ENCODE results near the gene DENND6A. TPM values are rescaled to one million over a fixed set of nuclear protein-coding genes. Genes with fewer than 3 reads are reported as not detected.

Gene DENND6A
- total RNA-seq, 2 experiments from 2014 or later = 25.5 to 34.6 TPM

DNA sequence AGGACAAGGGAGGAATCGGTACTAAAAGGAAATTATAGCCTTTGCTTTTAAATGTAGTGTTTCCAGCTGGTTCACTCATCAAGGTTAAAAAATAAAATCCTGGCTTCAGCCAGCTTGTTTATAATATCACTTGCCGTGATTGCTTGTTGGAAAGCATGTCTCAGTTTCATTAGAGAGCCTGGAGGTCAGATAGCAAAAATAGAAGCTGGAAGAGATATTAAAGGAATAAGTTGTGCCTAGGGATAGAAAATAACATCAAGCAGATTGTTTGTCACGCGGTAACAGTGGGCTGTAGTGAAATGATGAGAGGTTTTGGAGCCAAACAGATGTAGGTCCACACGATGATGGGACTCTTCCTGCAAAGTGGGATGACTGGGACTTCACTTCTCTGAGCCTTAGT lies 45.5 kb upstream of the DENND6A start:
- no peaks in the 10 kb centered on the region for H3K79me2 ChIP-seq (ENCODE audit: insufficient read depth, low read depth, low read length)
- H3K27ac ChIP-seq (ENCODE audit: low read depth, low read length, poor library complexity, severe bottlenecking) = no peak overlapping the region
- no peak overlapping the region for H3K4me3 ChIP-seq (ENCODE audit: low read depth, low read length, poor library complexity, severe bottlenecking)
- no peak overlapping the region for H2AFZ ChIP-seq (ENCODE audit: low read length)
- no peaks in the 10 kb centered on the region for H3K4me1 ChIP-seq (ENCODE audit: insufficient read depth, low read length, poor library complexity, severe bottlenecking)
- no peak for DNase-seq (ENCODE audit: low spot score)
- ChIA-PET POLR2A (interaction anchor here (1.0 kb wide), 1 partner anchor 103 kb away, joined by 3 read pairs; no protein-coding TSS in a partner anchor), CTCF (ENCODE audit: unreplicated experiment) (no interaction called here)
- intact Hi-C loops (cut with micrococcal nuclease; ENCODE audit: unreplicated experiment) = no loop called here
- H3K9me2 ChIP-seq (ENCODE audit: insufficient read depth, low read length) = no peaks in the 10 kb centered on the region
- H4K20me1 ChIP-seq (ENCODE audit: insufficient read depth, low read length) = no peaks in the 10 kb centered on the region
- no peaks in the 10 kb centered on the region for H3K9me3 ChIP-seq (ENCODE audit: low read length)
- H3K4me2 ChIP-seq (ENCODE audit: low read length) = no peak overlapping the region
- TF ChIP-seq, protein P1, sequence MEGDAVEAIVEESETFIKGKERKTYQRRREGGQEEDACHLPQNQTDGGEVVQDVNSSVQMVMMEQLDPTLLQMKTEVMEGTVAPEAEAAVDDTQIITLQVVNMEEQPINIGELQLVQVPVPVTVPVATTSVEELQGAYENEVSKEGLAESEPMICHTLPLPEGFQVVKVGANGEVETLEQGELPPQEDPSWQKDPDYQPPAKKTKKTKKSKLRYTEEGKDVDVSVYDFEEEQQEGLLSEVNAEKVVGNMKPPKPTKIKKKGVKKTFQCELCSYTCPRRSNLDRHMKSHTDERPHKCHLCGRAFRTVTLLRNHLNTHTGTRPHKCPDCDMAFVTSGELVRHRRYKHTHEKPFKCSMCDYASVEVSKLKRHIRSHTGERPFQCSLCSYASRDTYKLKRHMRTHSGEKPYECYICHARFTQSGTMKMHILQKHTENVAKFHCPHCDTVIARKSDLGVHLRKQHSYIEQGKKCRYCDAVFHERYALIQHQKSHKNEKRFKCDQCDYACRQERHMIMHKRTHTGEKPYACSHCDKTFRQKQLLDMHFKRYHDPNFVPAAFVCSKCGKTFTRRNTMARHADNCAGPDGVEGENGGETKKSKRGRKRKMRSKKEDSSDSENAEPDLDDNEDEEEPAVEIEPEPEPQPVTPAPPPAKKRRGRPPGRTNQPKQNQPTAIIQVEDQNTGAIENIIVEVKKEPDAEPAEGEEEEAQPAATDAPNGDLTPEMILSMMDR (conservative IDR thresholded peaks at IDR 0.05; ENCODE audit: low read length) = no peak
- TF ChIP-seq EZH2phosphoT487 (IDR thresholded peaks at IDR 0.05; ENCODE audit: borderline replicate concordance, low read depth, low read length) = no peak
- no TSS peak for BruUV-seq (replicated peaks)
- no peaks in the 10 kb centered on the region for H3K36me3 ChIP-seq (ENCODE audit: insufficient read depth, low read length)

- no peaks in the 10 kb centered on the region for H3K9me2 ChIP-seq (ENCODE audit: insufficient read depth, low read length)
- no peak overlapping the region for H3K4me2 ChIP-seq (ENCODE audit: low read length)
- intact Hi-C loops (cut with micrococcal nuclease; ENCODE audit: unreplicated experiment) = no loop called here
- ChIA-PET POLR2A (no interaction called here), CTCF (ENCODE audit: unreplicated experiment) (no interaction called here)
- no peak for TF ChIP-seq EZH2phosphoT487 (IDR thresholded peaks at IDR 0.05; ENCODE audit: borderline replicate concordance, low read depth, low read length)
- TF ChIP-seq, protein P1 (conservative IDR thresholded peaks at IDR 0.05; ENCODE audit: low read length) = no peak
- H3K4me3 ChIP-seq (ENCODE audit: low read depth, low read length, poor library complexity, severe bottlenecking) = no peak overlapping the region
- no peaks in the 10 kb centered on the region for H3K9me3 ChIP-seq (ENCODE audit: low read length)
- no peaks in the 10 kb centered on the region for H3K4me1 ChIP-seq (ENCODE audit: insufficient read depth, low read length, poor library complexity, severe bottlenecking)
- H3K36me3 ChIP-seq (ENCODE audit: insufficient read depth, low read length) = no peaks in the 10 kb centered on the region
- H3K79me2 ChIP-seq (ENCODE audit: insufficient read depth, low read depth, low read length) = no peaks in the 10 kb centered on the region
- H4K20me1 ChIP-seq (ENCODE audit: insufficient read depth, low read length) = no peaks in the 10 kb centered on the region
- H2AFZ ChIP-seq (ENCODE audit: low read length) = no peak overlapping the region
- BruUV-seq (replicated peaks) = no TSS peak
- no peak for DNase-seq (ENCODE audit: low spot score)
- H3K27ac ChIP-seq (ENCODE audit: low read depth, low read length, poor library complexity, severe bottlenecking) = no peak overlapping the region
Measured at GRCh38 chr3:57737840-57738239, 45.0 kb upstream of the DENND6A start.

GRCh38 chr3:57735405-57735804 lies 42.5 kb upstream of the DENND6A start:
- intact Hi-C loops (cut with micrococcal nuclease; ENCODE audit: unreplicated experiment) = no loop called here
- Histone ChIP-seq H3K9me3 (ENCODE audit: low read length) (no peaks in the 10 kb centered on the region), H3K4me2 (ENCODE audit: low read length) (no peak overlapping the region), H3K79me2 (ENCODE audit: insufficient read depth, low read depth, low read length) (no peaks in the 10 kb centered on the region), H3K4me3 (ENCODE audit: low read depth, low read length, poor library complexity, severe bottlenecking) (no peak overlapping the region), H2AFZ (ENCODE audit: low read length) (no peak overlapping the region), H3K27ac (ENCODE audit: low read depth, low read length, poor library complexity, severe bottlenecking) (no peak overlapping the region), H3K4me1 (ENCODE audit: insufficient read depth, low read length, poor library complexity, severe bottlenecking) (no peaks in the 10 kb centered on the region), H3K36me3 (ENCODE audit: insufficient read depth, low read length) (no peaks in the 10 kb centered on the region), H4K20me1 (ENCODE audit: insufficient read depth, low read length) (no peaks in the 10 kb centered on the region), H3K9me2 (ENCODE audit: insufficient read depth, low read length) (no peaks in the 10 kb centered on the region)
- POLR2A ChIA-PET = interaction anchor here (0.5 kb wide), 2 partner anchors 502 to 1214 kb away, joined by 3 read pairs; no protein-coding TSS in a partner anchor
- DNase-seq (ENCODE audit: low spot score) = no peak
- no peak for TF ChIP-seq EZH2phosphoT487 (IDR thresholded peaks at IDR 0.05; ENCODE audit: borderline replicate concordance, low read depth, low read length)
- TF ChIP-seq, protein P1 (conservative IDR thresholded peaks at IDR 0.05; ENCODE audit: low read length) = no peak
- BruUV-seq (replicated peaks) = no TSS peak
- CTCF ChIA-PET (ENCODE audit: unreplicated experiment) = no interaction called here

Measured in OCI-LY7 (cell line).